Limb (tissue), 2 donors: ENCODE measurements around the gene ROR1.

Experiments used
- DNase-seq, 2 donors: peaks; one replicate each; pipeline ENCODE4 v3.0.0-alpha.2; 2016; ENCODE audit errors: extremely low spot score in 2 of 2

Gene ROR1

GRCh38 chr1:63773815-63774616 is at the start of gene ROR1:
TSS of gene ROR1 (plus strand) at chr1:63774017.
- peak; percentile 90 for DNase-seq

- no peak for DNase-seq
Measured at GRCh38 chr1:63724375-63724899, 49.4 kb upstream of the ROR1 start.

GRCh38 chr1:63728611-63729226 is 45.1 kb upstream of the ROR1 start:
- no peak for DNase-seq

GRCh38 chr1:63729227-63729620 is 44.6 kb upstream of the ROR1 start:
- no peak for DNase-seq

- no peak for DNase-seq
Measured at GRCh38 chr1:63730211-63730610, 43.6 kb upstream of the ROR1 start.

GRCh38 chr1:63731117-63732043 is 42.4 kb upstream of the ROR1 start:
- DNase-seq: no peak

- no peak for DNase-seq
Measured at GRCh38 chr1:63732666-63733065, 41.2 kb upstream of the ROR1 start.

GRCh38 chr1:63738772-63739171 is 35.0 kb upstream of the ROR1 start:
- DNase-seq: no peak

GRCh38 chr1:63739452-63739851 is 34.4 kb upstream of the ROR1 start:
- no peak for DNase-seq

GRCh38 chr1:63740432-63740831 is 33.4 kb upstream of the ROR1 start:
- DNase-seq: no peak

GRCh38 chr1:63742526-63742925 is 31.3 kb upstream of the ROR1 start:
- DNase-seq: no peak

- peak in 1 of 2 donors; percentile 71 for DNase-seq
Measured at GRCh38 chr1:63743781-63744180, 30.0 kb upstream of the ROR1 start.

- DNase-seq: peak in 1 of 2 donors; percentile 52
Measured at GRCh38 chr1:63746129-63746864, 27.5 kb upstream of the ROR1 start.

- peak; percentile 63 to 82 for DNase-seq
Measured at GRCh38 chr1:63747445-63747844, 26.4 kb upstream of the ROR1 start.

- DNase-seq: no peak
Measured at GRCh38 chr1:63748046-63748580, 25.7 kb upstream of the ROR1 start.

- DNase-seq: no peak
Measured at GRCh38 chr1:63748641-63749040, 25.2 kb upstream of the ROR1 start.

GRCh38 chr1:63750721-63751120 is 23.1 kb upstream of the ROR1 start:
- no peak for DNase-seq

GRCh38 chr1:63752176-63752575 is 21.6 kb upstream of the ROR1 start:
- no peak for DNase-seq

GRCh38 chr1:63753591-63753990 is 20.2 kb upstream of the ROR1 start:
- no peak for DNase-seq

GRCh38 chr1:63756839-63757238 is 17.0 kb upstream of the ROR1 start:
- no peak for DNase-seq

- no peak for DNase-seq
Measured at GRCh38 chr1:63757334-63757733, 16.5 kb upstream of the ROR1 start.
